ENCODE results near the gene SYNRG. TPM values are rescaled to one million over a fixed set of nuclear protein-coding genes. Genes with fewer than 3 reads are reported as not detected.
A peak's percentile ranks its signal among the peaks of the same experiment; 100 is the strongest.
"Not testable (repeated sequence)": the region's sequence is repeated elsewhere in the genome, so short reads cannot be mapped to it uniquely, and the experiment has no call there.

Gene SYNRG
- total RNA-seq, 2 donors from 2014 or later, result 63.8 to 64.1 TPM

DNA sequence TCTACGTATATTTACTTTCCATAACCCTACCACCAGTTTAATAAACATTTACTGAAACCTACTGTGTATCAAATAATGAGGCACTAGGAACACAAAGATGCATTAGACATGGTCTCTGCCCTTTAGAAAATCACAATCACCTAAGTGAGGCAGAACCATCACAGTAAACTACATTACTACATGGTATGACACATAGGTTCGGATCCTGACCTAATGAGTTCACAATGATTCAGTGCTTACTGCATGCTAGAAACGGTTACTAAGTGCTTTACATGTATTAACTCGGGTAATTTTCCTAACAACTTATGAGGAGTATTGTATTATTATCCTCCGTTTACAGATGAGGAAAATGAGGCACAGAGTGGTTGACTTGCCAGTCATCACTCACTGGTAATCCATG, 5.2 kb upstream of the SYNRG start:
- Mint-ChIP-seq H3K27me3 (no peaks in the 10 kb centered on the region), H3K9me3 (no peaks in the 10 kb centered on the region), H3K4me1 (no peaks in the 10 kb centered on the region), H3K36me3 (ENCODE audit: low read depth) (peaks cover 61% of the 10 kb centered on the region), H3K4me3 (no peak overlapping the region), H3K27ac (no peak overlapping the region)
- ATAC-seq (replicated peaks), result peak; percentile 58

DNA sequence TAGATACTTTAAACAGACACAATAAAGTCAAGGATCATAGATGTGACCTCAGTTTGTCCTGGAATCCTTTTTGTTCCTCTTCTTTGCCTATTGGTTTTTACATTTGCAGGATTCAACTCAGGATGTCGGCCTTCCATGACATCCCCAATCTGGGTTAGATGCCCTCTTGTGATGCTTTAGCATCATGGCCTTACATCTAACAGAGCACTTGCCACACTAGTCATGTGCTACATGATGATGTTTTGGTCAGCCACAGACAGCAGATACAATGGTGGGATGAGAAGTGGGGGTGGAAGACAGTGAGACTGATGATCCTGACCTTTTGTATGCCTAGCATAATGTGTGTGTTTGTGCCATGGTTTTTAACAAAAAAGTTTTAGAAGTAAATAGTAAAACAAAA, 1.8 kb upstream of the SYNRG start:
- peaks cover 9% of the 10 kb centered on the region for H3K4me1 Mint-ChIP-seq
- peak overlapping the region; percentile 15 for H3K4me3 Mint-ChIP-seq
- peaks cover 46% of the 10 kb centered on the region for H3K36me3 Mint-ChIP-seq (ENCODE audit: low read depth)
- H3K9me3 Mint-ChIP-seq, result no peaks in the 10 kb centered on the region
- no peaks in the 10 kb centered on the region for H3K27me3 Mint-ChIP-seq
- H3K27ac Mint-ChIP-seq, result no peak overlapping the region
- no peak for ATAC-seq (replicated peaks)

DNA sequence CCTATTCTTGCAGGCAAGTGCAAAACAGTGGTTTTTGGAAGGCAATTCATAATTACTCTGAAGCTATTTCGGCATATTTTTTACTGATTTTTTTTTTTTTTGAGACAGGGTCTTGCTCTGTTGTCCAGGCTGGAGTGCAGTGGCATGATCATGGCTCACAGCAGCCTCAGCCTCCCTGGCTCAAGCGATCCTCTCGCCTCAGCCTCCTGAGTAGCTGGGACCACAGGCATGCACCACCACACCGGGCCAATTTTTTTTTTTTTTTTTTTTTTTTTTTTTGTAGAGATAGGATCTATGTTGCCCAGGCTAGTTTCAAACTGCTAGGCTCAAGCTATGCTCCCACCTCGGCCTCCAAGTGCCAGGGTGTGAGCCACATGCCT, 813 bp upstream of the SYNRG start:
- H3K36me3 Mint-ChIP-seq (ENCODE audit: low read depth), result peaks cover 52% of the 10 kb centered on the region
- H3K9me3 Mint-ChIP-seq; ATAC-seq (replicated peaks); H3K27me3 Mint-ChIP-seq: not testable (repeated sequence)
- H3K27ac Mint-ChIP-seq, result peak overlapping the region; percentile 96
- H3K4me1 Mint-ChIP-seq, result peaks cover 18% of the 10 kb centered on the region
- H3K4me3 Mint-ChIP-seq, result peak overlapping the region; percentile 93

DNA sequence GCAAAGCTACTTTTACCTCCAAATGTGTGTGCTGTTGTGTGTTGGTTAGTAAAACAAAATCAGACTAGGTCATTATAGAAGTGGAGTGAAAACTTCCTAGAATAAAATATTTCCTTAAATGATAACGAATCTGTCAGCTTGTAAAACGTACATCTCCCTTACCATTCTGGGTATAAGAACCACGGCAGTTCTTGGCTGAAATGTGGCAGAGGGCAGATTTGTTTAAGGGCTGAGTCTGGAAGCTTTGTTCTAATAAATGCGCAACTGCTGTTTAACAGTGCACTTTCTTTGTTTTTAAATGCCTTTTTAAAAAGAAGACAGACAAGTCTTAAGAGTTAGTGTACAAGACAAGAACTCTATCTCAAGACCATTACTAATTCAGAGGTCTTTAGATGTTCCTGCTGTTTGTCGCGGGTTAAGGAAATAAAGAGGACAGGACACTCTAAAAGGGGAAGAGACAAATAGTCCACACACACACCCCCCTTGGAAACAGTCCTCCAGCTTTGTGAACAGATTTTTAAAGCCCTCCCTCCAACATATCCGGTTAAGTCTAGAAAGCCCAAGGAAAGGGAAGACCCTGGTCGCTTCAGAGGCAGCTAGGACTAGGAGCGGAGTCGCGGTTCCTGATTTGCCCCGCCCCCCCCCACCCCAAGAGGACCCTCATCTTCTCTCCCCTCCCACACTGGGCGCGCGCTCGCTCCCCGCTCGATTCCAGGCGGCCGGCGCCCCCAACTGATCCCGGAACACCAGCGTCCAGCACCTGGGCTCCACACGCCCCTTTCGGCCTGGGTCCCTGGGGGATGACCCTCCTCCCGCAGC, 658 bp downstream of the SYNRG start:
- peak; percentile 8 for ATAC-seq (replicated peaks)
- Mint-ChIP-seq H3K27me3 (no peaks in the 10 kb centered on the region), H3K36me3 (ENCODE audit: low read depth) (peaks cover 51% of the 10 kb centered on the region), H3K27ac (peak overlapping the region; percentile 96), H3K4me1 (peaks cover 29% of the 10 kb centered on the region), H3K9me3 (no peaks in the 10 kb centered on the region), H3K4me3 (peak overlapping the region; percentile 93)

DNA sequence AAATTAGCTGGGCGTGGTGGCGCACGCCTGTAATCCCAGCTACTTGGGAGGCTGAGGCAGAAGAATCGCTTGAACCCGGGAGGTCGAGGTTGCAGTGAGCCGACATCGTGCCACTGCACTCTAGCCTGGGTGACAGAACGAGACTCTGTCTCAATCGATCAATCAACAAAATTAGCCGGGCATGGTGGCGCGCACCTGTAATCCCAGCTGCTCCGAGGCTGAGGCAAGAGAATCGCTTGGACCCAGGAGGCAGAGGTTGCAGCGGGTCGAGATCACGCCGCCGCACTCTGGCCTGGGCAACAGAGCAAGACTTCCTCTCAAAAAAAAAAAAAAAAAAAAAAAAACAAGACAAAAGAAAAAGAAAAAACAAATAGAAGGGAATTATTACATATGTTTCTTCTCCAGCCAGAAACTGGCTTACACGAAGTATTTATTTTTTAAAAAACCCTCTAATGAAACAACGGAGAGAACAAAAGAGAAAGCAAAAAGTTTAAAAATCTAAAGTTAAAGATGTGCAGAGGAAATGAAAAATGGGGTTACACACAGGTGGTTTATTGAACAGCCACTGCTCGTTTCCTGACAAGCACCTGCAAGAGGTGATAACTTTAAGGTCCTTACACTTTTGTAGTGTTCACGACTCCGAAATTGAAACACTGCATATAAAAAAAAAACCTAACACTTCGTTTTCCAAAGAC, 1.4 kb downstream of the SYNRG start:
- Mint-ChIP-seq H3K27me3 (no peaks in the 10 kb centered on the region), H3K9me3 (no peaks in the 10 kb centered on the region), H3K27ac (peak overlapping the region; percentile 96), H3K4me1 (peaks cover 32% of the 10 kb centered on the region), H3K36me3 (ENCODE audit: low read depth) (peaks cover 45% of the 10 kb centered on the region), H3K4me3 (peak overlapping the region; percentile 93)
- ATAC-seq (replicated peaks), result no peak

DNA sequence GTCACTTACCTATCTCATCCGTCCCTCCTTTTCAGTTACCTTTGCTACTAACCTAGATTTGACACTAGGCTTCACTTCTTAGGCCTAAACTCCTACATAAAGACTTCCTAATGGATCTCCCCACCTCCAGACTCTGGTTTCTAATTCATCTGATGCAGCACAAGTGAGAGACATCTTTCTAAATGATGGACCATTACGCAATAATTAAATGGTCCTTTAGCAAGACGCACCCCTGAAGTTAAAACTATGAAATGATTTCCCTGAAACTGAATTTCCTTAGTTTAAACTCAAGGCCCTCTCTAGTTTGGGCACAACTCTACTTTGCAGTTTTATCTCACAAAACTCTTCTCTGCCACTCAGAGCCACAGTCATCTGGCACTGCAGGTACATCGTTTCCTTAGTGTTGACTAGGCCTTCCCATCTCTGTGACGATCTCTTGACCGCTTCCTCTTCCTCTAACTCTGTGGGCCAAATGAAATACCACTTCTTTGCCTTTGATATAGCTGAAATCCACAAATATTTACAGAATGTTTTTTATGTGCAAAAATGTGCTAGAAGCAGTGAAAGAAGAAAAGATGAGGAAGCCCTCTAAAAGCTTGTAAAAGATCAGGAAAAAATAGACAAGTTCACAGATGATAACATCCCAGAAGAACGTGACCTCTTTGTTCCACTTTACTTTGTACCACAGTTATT, 3.3 kb downstream of the SYNRG start:
- no peaks in the 10 kb centered on the region for H3K27me3 Mint-ChIP-seq
- H3K36me3 Mint-ChIP-seq (ENCODE audit: low read depth), result peaks cover 51% of the 10 kb centered on the region
- peak overlapping the region; percentile 96 for H3K27ac Mint-ChIP-seq
- H3K9me3 Mint-ChIP-seq, result no peaks in the 10 kb centered on the region
- ATAC-seq (replicated peaks), result peak; percentile 65
- H3K4me1 Mint-ChIP-seq, result peaks cover 38% of the 10 kb centered on the region
- peak overlapping the region; percentile 93 for H3K4me3 Mint-ChIP-seq

DNA sequence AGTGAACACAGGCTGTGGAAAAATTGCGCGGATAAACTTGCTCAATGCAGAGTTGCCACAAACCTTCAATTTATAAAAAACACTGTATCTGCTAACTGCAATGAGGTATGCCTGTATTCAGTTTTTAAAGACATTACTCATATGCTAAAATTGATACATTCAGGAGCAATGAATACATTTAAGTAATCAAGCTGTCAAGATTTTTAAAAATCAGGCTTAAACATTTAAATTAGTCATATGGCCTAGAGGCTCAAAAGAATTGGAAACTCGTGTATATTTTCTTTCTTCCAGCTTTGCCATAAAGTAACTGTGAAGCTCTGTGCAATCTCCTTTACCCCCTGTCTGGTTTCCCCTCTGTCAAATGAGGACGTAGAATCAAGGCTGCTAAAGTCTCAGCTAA, 4.1 kb downstream of the SYNRG start:
- peaks cover 60% of the 10 kb centered on the region for H3K36me3 Mint-ChIP-seq (ENCODE audit: low read depth)
- peaks cover 44% of the 10 kb centered on the region for H3K4me1 Mint-ChIP-seq
- H3K27me3 Mint-ChIP-seq, result no peaks in the 10 kb centered on the region
- no peak for ATAC-seq (replicated peaks)
- peak overlapping the region; percentile 96 for H3K27ac Mint-ChIP-seq
- H3K9me3 Mint-ChIP-seq, result no peaks in the 10 kb centered on the region
- peak overlapping the region; percentile 93 for H3K4me3 Mint-ChIP-seq

DNA sequence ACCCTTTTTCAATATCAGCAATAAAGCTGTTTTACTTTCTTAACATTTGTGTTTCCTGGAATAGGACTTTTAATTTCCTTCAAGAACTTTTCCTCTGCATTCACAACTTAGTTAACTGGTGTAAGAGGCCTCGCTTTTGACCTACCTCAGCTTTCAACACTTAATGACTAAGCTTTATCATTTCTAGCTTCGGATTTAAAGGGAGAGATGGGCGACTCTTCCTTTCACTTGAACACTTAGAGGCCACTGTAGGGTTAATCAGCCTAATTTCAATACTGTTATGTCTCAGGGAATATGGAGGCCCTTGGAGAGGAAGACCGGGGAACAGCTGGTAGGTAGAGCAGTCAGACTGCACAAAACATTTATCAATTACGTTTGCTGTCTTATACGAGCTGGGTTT, 4.7 kb downstream of the SYNRG start:
- H3K27me3 Mint-ChIP-seq, result no peaks in the 10 kb centered on the region
- peak overlapping the region; percentile 93 for H3K4me3 Mint-ChIP-seq
- peak overlapping the region; percentile 96 for H3K27ac Mint-ChIP-seq
- peaks cover 44% of the 10 kb centered on the region for H3K4me1 Mint-ChIP-seq
- no peaks in the 10 kb centered on the region for H3K9me3 Mint-ChIP-seq
- ATAC-seq (replicated peaks), result peak; percentile 44
- peaks cover 65% of the 10 kb centered on the region for H3K36me3 Mint-ChIP-seq (ENCODE audit: low read depth)

DNA sequence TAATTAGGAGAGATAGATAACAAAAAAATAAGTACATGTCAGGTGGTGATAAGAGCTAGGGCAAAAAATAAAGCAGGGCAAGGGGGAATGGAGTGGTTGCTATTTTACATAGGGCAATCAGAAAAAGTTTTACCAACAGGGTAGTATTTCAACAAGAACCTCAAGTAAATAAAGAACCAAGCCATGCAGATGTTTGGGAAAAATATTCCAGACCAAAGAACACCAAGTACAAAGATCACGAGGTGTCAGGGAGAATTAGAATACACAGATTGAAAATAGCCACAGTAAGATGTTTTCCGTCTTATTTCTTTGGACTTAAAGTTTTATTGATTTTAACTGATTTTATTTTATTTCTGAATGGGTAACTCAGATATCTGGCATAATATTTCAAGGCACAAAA, 11.1 kb downstream of the SYNRG start:
- Mint-ChIP-seq H3K36me3 (ENCODE audit: low read depth) (peaks cover 87% of the 10 kb centered on the region), H3K4me1 (peaks cover 36% of the 10 kb centered on the region), H3K27ac (peak overlapping the region; percentile 43), H3K9me3 (no peaks in the 10 kb centered on the region), H3K27me3 (no peaks in the 10 kb centered on the region), H3K4me3 (no peak overlapping the region)
- ATAC-seq (replicated peaks), result no peak

DNA sequence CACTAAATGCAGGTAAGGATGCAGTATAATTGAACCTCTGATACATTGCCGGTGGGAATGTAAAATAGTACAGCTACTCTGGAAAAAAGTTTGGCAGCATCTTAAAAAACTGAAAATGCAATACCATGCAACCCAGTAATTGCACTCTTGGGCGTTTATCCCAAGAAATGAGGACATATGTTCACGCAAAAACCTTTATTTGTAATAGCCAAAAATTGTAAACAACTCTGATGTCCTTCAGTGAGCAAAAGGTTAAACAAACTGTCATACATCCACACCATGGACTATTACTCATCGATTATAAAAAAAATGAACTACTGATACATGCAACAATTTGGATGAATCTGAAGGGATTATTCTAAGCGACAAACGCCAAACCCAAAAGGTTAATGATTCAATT, 16.9 kb downstream of the SYNRG start:
- peaks cover 30% of the 10 kb centered on the region for H3K4me1 Mint-ChIP-seq
- H3K4me3 Mint-ChIP-seq, result peak overlapping the region; percentile 24
- H3K36me3 Mint-ChIP-seq (ENCODE audit: low read depth), result peaks cover 95% of the 10 kb centered on the region
- no peaks in the 10 kb centered on the region for H3K9me3 Mint-ChIP-seq
- H3K27ac Mint-ChIP-seq, result no peak overlapping the region
- ATAC-seq (replicated peaks), result no peak
- no peaks in the 10 kb centered on the region for H3K27me3 Mint-ChIP-seq

DNA sequence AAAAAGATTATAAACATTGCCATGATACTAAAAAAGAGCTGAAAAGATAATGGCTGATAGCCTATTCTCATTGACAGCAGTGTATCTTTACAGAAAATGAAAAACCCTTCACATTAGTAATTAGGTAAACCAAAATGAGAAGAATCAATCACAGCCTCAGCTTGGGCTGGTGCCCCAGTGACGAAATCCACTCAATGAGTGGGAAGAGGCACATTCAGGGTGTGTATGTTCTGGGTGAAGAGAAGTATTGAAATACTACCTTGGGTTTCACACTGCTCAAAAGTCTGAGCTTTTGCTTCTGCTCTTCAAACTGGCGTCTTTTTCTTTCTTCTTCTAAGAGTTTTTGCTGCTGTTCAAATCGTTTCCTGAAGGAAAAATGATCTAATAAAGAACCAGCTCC, 24.2 kb downstream of the SYNRG start:
- Mint-ChIP-seq H3K27ac (no peak overlapping the region), H3K9me3 (no peaks in the 10 kb centered on the region), H3K36me3 (ENCODE audit: low read depth) (peaks cover 95% of the 10 kb centered on the region), H3K27me3 (no peaks in the 10 kb centered on the region), H3K4me3 (no peak overlapping the region), H3K4me1 (peaks cover 8% of the 10 kb centered on the region)
- no peak for ATAC-seq (replicated peaks)

DNA sequence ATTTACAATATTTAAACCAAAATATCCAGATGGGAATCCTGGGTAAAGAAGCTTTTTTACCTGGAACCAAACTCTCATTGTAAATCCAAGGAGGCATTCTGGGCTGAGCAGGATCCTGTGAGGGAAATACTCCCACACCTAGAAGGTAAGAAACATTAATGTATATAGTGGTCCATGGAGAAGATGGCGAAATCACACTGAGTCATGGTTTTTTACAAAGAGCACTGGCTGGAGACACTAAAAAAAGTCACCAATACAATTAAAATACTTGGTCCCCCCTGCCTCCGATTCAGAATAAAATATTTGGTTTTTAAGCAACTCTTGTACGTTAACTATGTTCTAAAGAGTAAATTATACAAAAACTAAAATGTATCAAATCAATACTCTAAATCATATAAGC, 32.9 kb downstream of the SYNRG start:
- H3K27me3 Mint-ChIP-seq, result no peaks in the 10 kb centered on the region
- no peak overlapping the region for H3K27ac Mint-ChIP-seq
- H3K4me3 Mint-ChIP-seq, result no peak overlapping the region
- H3K4me1 Mint-ChIP-seq, result peaks cover 8% of the 10 kb centered on the region
- no peaks in the 10 kb centered on the region for H3K9me3 Mint-ChIP-seq
- H3K36me3 Mint-ChIP-seq (ENCODE audit: low read depth), result peaks cover 97% of the 10 kb centered on the region
- ATAC-seq (replicated peaks), result no peak

DNA sequence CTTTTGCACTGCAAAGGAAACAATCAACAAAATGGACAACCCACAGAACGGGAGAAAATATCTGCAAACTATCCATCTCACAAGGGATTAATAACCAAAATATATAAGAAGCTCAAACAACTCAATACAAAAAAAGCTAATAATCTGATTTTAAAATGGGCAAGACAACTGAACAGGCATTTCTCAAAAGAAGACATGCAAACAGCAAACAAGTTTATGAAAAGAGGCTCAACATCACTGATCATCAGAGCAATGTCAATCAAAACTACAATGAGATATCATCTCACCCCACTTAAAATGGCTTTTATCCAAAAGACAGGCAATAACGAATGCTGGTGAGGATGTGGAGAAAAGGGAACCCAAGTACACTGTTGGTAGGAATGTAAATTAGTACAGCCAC, 34.8 kb downstream of the SYNRG start:
- Mint-ChIP-seq H3K36me3 (ENCODE audit: low read depth) (peaks cover 96% of the 10 kb centered on the region), H3K27me3 (no peaks in the 10 kb centered on the region), H3K4me1 (peaks cover 8% of the 10 kb centered on the region), H3K4me3 (no peak overlapping the region), H3K9me3 (no peaks in the 10 kb centered on the region), H3K27ac (peak overlapping the region; percentile 56)
- ATAC-seq (replicated peaks), result no peak

DNA sequence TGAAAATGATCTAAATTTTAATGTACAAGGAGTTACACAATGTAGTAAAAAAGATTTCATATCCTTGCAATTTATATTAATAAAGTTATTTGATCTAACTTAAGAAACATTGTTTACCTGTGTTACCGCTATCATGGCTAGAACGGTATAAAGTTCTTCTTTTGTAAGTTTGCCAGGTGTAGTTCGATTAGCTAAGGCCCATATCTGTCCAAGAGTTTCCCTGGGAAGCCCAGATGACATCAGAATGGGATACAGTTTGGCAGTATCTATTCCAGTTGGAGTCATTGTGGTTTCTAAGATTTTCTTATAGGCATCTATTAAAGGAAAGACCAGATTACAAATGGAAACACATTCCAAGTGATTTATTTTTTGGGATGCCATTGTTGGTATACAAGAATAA, 37.5 kb downstream of the SYNRG start:
- Mint-ChIP-seq H3K36me3 (ENCODE audit: low read depth) (peaks cover 99% of the 10 kb centered on the region), H3K4me1 (peaks cover 14% of the 10 kb centered on the region), H3K27me3 (no peaks in the 10 kb centered on the region), H3K4me3 (no peak overlapping the region), H3K9me3 (no peaks in the 10 kb centered on the region), H3K27ac (no peak overlapping the region)
- no peak for ATAC-seq (replicated peaks)

Data from activated T-helper 17 cell treated with anti-CD3 and anti-CD28 coated beads, Interleukin-2, amount 50 U/mL, for 72 hours (primary cell).